GM19043 (cell line): ENCODE data around the gene BAZ2B.

ENCODE experiments used
- ATAC-seq: cut with Tn5 transposase; IDR thresholded peaks from one replicate; pipeline ENCODE4 v1.9.1; 2021; ENCODE audit warnings: low read depth; ENCODE audit not compliant: unreplicated experiment

Gene BAZ2B

DNA sequence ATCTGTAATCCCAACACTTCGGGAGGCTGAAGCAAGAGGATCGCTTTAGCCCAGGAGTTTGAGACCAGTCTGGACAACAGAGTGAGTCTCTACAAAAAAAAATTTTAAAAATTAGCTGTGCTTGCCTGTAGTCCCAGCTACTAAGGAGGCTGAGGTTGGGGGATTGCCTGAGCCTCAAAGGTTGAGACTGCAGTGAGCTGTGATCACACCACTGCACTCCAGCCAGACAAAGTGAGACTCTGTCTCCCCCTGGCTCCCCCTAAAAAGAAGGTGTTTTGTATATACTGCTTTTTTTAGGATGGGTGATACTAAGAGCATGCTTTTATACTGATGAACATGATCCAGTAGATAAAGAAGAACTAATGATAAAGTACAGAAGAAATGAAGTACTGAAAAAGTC is 145.0 kb downstream of the BAZ2B start:
- ATAC-seq = no peak

DNA sequence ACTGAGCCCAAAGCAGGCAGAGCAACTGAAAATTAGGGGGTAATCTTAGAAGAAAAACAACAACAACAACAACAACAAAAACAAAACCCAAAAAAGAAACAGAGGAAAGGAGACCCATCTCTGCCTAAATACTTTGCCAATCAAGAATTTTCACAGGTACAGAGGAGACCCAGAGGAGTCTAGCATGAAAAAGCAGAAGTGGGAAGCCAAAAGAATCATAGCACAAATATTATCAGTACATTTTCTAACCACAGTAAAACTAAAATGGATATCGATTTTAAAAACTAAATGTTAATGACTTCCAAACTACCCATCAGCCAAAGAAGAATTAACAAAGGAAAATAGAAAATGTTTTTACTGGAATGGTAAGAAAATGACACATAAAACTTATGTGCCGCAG is 148.1 kb downstream of the BAZ2B start:
- ATAC-seq = no peak

DNA sequence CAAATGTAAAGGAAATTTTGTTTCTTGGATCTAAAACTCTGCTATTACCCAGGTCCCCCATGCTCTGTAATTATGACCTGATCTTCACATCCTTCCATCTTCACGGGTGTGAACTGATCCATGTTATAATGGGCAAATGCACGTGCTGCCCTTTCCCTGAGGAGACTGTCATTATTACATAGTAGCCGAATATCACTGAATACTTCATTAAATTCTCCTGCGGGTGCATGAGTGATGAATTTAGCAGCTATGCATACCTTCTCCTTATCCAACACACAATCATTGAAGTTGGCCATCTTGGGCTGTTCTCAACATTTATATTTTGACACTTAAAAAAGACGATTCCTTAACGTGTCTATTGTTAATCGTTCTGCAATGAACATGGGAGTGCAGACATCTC is 153.4 kb downstream of the BAZ2B start:
- no peak for ATAC-seq

DNA sequence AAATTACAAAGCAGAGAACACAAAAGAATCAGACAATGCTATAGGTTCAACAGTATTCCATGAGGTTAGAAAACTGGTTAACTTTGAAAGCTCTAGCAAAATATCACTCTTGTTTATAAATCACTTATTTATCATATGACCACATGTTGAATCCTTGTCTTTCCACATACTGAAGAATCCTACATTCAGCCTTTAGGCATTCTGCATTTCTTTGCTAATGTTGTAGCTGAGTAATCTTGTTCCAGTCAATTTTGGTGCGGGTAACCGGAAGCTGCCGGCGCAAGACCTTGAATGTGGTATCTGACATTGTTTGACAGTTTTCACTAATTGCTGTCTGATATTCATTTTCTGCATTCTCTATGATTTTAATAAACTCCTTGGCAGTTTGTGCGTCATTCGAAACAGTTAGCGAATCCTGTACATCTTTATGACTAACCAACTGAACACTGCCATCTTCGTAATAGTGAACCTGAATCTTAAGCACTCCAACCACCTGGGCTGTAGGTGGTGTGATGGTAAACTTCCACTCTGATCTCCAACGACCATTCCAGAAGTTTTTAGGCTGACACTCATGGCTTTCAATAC is 154.1 kb downstream of the BAZ2B start:
- no peak for ATAC-seq

DNA sequence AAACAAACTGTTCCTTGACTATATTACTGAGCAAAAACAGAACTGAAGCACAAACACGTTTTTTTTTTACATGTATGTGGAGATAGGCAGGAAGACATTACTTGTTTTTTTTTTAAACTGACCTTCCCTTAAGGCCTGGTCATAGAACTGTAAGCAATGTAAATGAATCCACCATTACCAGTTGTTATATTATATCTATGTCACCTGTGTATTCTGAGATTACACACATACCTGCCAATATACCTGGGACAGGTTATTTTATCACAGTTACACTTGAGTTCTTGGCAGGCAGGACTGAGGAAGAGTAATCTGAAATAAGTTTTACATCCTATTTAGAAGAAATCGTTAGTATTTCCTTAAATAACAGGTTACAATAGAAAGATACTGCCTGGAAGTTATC is 155.3 kb downstream of the BAZ2B start:
- ATAC-seq = no peak

DNA sequence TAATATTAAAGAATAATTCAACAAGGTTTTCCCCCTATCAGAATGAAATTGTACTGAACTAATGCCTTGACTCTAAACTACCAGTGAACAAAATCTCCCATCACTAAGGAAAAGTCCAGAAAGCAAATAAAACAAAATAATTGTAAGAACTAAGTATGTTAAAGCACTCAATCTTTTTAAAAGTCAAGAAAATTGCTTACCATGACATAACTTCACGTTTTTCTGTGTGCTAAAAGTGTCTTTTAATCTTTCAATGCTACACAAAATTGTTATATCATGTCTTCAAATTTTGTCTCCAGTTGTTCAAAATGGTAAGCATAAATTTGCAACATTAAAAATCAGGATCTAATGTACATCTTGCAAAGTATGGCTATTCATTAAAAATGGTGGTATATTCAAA is 156.1 kb downstream of the BAZ2B start:
- no peak for ATAC-seq

DNA sequence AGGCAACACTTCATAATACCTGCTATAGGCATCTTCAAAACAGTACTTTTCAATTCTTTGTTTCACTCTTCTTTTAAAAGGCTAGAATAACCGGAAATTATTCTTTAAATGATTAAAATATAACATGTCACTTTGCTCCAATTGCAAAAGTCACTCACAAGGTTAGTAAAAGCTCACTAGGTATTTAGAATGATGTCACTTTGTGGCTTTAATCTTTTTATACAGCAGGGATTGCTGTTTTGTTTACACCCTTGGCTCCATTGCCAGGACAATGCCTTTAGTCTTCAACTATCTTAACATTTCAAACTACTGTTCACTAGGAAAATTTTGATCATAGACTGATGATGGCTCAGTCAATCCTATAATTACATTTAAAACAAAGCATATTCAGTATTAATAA is 157.1 kb downstream of the BAZ2B start:
- no peak for ATAC-seq

DNA sequence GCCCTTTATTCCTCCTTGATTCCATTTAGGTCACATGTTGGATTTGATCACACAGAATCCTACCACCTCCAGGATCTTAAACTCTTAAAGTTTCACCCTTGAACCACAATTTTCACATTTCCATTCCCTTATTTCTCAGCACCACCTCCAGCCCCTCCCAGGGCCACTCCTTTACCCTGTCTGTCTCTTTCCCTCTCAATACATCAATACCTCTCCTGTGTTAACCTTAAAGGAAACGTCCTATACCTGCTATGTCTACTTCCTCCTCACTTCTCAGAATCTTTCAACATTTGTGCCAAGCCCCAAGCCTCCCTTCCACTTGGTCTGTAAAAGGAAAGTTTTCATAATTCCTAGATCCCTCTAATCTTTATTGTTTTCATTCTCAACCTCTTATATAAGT is 158.8 kb downstream of the BAZ2B start:
- no peak for ATAC-seq

DNA sequence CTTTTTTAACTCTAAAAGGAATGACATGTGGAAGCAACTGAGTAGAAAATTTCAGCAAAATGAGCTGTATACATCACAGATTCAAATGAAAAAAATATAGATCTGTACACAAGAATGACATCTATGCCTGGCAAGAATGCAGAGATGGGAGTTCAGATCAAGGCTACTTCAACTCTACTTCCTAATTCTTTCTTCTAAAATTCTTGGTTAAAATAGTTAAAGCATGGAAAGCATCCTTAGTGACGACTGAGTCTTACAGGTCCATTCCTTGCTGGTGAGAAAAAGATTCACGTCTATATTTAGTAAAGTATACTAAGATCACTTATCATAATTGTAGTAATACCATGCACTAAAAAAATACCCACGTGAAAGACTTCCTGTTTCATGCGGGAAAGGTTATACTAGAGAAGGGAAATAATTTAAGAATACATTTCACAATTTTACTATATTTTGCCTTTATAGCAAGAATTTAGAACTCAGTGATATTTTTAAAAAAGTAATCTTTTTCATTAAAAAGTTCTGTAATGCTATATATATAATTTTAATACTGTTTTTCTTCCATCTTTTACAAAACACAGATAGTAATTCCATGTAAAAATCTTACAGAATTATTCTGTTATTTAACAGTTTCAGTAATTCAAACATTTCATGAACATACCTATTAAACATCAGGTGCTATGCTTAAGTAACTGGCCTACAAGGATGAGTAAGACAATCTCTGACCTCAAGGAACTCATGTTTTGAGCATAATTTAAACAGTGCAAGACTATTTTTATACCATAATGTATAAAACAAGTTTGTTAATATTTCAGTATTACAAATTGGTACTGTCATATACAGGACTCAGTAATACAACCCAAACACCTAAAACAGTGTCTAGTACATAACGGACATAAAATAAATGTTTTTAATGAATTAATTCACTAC is 159.6 kb downstream of the BAZ2B start:
- ATAC-seq = no peak

DNA sequence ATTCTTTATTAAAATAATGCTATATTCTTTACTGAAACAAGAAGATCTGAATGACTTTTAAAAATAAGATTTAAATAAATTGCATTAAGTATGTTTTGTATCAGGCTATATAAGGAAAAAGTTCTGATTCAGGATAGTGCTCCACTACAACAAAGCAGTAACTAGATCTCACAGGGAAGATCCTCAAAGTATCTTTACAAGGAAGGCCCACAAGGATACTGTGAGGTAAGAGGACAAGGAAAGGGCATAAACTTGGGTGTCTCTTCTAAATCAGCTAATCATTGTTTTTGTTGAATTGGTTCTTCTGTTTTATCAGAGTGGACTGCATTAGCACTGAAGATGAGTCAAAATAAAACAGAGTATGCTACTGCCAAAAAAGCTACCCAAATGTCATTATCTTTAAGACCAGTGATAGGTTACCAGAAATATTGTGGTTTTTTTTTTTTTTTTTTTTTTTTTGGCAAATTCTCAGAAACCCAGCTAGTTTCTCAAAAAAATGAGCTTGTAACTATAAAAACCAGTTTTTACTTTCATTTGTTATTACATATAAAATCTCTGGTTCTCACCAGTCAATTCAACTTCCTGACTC is 160.9 kb downstream of the BAZ2B start:
- ATAC-seq = no peak

DNA sequence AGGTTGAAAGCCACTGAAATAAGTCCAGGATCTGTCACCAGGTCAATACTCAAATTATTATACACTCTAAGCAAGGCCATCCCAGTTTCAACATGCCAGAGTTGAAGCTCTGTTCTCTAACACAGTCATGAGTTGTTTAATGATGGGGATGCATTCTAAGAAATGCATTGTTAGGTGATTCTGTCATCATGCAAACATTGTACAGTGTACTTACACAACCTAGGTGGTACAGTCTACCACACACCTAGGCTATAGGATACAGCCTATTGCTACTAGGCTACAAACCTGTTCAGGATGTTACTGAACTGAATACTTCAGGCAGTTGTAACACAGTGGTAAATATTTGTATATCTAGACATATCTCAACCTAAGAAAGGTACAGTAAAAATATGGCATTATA is 162.2 kb downstream of the BAZ2B start:
- ATAC-seq = no peak

DNA sequence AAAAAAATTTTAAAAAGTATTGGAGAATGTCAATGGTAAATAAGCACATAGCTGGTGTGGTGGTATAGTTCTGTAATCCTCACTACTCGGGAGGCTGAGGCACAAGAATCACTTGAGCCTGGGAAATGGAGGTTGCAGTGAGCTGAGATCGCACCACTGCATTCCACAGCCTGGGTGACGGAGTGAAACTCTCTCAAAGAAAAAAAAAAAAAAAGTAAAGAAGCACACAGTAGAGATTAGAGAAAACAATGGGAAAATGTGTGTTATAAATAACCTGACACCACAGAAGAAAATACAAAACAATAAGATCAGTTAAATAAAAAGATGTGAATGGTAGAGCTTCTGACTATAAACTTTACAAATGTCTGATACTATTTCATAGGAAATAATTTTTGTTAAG is 166.2 kb downstream of the BAZ2B start:
- ATAC-seq = no peak

DNA sequence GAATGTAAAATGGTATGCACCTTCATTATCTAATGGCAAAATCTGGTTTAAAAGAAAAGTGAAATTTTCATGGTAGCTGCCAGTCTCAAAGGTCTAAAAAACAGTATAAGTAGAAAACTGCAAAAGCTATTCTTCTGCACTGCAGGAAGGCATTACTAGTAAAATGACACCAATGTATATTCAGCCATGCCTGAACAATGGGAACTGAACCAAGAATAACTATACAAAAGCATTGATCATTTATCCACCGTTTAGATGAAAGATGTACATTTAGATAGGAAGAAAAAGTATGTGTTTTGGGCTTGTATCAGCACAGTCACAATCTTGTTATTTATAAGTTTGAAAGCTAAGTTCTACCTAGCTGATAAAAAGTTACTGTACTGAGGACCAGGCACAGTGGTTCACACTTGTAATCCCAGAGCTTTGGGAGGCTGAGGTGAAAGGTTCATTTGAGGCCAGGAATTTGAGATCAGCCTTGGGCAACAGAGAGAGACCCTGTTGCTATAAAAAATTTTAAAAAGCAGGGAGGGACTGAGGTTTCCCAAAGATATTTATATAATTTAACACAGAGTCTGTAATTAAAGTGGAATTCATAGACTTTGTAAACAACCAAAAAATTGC is 166.7 kb downstream of the BAZ2B start:
- ATAC-seq = no peak

DNA sequence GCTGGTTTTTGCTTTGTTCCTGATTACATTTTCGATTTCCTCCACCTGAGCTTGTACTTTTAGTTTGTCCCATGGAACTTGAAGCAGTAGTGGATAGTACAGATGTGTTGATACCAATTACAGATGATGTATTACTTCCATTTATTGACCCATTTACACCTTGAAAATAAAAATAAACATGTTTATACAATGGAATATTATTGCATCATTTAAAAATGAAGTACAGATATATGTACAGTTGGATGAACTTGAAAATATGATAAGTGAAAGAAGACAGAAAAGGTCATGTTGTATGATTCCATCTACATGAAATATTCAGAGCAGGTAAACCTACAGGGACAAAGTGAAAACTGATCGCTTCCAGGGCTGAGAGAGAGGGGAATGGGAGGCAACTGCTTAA is 169.5 kb downstream of the BAZ2B start:
- ATAC-seq = no peak

DNA sequence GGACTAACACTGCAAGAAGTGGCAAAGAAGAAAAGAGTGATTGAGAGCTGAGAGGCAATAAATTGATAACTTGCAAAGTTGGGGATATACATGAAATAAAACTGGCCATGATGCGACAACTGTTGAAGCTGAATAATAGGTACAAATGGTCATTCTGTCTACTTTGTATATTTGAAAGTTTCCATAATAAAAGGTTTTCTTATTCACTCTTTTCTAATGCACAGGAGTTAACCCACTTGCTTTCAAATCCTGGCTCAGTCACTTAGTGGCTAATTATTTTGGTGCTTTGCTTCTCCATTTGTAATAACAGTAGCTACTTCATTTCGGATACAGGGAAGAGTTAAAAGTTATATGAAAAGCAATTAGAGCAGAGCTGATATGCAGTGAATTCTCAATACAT is 170.1 kb downstream of the BAZ2B start:
- no peak for ATAC-seq

DNA sequence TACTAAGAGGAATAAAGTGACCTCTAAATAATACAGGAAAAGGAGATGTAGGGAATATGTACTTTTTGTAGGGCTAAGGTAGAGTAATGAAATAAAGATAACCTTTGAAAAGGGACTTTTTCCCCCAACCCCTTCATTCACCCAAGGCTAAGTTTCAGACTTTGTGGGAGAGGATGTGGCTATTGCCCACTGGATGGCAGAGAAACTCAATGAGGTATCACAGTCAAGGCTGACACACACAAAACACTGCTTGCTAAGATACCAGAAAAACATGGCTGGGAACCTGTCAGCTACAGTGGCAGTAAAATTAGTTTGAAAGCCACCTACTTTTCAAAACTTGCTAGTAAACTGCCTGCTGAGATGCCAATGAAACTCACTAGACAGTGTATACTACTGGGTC is 171.0 kb downstream of the BAZ2B start:
- ATAC-seq = no peak

DNA sequence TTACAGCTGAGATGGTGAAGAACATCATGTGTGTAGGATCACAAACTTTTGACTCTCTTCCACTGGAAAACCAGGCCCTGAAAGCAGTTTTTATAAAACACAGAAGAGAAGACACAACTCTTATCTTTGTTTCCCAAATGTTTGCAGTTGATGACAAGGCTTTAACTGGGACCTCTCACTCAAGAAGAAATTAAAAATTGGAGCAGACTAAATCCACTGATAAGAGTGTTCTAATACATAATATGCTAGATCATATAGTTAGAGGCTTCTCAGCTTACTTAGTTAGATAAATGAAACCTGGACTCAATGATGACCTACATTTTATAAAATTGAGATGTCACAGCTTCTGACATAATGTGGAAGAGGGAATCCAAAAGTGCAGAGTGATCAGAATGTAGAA is 171.6 kb downstream of the BAZ2B start:
- no peak for ATAC-seq

DNA sequence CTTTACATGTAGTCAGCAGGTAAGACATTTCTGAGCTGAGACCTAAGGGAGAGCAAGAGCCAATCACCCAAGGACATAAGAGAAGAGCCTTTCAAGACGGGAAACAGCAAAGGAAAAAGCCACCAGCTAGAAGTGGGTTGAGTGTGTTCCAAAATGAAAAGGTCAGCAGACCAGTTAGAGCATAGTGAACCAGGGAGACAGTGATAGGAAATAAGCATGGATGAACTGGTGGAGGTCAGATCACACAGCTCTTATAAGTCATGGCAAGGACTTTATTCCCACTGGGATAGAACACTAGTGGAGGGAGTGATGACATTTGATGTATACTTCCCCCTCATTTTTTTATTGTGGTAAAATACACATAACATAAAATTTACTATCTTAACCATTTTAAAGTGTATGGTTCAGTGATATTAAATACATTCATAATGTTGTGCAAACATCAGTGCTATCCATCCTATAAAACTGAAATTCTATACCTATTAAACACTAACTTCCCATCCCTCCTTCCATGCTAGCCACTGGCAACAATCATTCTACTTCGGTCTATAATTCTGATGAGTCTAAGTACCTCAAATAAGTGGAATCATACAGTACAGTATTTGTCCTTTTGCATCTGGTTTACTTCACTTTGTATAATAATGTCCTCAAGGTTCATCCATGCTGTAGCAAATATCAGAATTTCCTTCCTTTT is 174.0 kb downstream of the BAZ2B start:
- ATAC-seq = no peak

DNA sequence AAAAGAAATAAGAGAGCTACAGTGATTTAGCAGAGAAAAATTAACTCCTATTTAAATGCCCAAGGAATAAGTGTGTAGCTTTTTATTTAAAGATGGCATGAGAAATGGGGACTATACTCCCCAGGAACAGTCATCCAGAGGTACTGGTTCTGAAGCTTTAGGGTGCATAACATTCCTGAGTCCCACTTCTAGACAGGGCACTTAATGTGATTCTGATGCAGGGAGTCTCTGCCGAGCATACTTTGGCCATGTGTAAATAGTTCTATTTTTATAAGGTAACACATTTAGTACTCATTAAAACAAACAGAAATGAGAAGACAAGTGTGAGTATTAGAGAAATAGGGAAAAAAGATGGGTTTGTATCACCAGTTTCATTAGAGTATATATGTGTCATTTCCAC is 175.2 kb downstream of the BAZ2B start:
- no peak for ATAC-seq

DNA sequence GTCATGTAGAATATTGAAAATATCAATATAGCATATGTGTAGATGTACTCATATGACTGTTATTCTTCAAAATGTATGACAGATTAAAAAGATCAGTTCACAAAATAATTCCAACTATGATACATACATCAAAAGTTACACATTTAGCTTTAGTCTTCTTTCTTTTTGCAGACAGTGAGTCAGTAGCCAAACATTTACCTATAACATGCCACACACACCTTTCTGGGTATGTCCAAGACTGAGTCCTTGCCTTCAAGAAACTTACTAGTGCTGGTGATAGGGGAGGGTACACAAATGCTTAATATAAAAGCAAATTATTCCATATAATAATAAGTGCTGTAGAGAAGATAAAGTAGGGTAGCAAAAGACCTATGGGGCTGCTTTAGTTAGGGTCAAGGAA is 176.9 kb downstream of the BAZ2B start:
- ATAC-seq = no peak
